DND-41 (cell line): ENCODE data around the gene ATP6V1B1.

Experiments used
- ATAC-seq: fragments of 200-7000 bp; cut with Tn5 transposase; 3 replicates; pipeline ENCODE4 v1.9.1; 2021; ENCODE audit warnings: low read depth; ENCODE audit not compliant: insufficient read depth
- DNase-seq: peaks from one replicate; pipeline ENCODE4 v3.0.0-alpha.2; 2020
- H2AFZ ChIP-seq: 2 replicates; pipeline ENCODE4 v1.6.0; 2012; ENCODE audit warnings: low read depth, low read length
- H3K27ac ChIP-seq: 2 replicates; pipeline ENCODE4 v1.5.1; 2012; ENCODE audit warnings: low read length, inconsistent platforms
- H3K27me3 ChIP-seq: fragments of 200-600 bp; sonication (generic); 2 replicates; pipeline ENCODE4 v1.6.0; 2012; ENCODE audit warnings: low read length, mild to moderate bottlenecking, inconsistent platforms; ENCODE audit not compliant: insufficient read depth, poor library complexity
- H3K36me3 ChIP-seq: 2 replicates; pipeline ENCODE4 v1.5.1; 2012; ENCODE audit warnings: low read length, inconsistent platforms; ENCODE audit not compliant: insufficient read depth
- H3K4me1 ChIP-seq: 2 replicates; pipeline ENCODE4 v1.5.1; 2012; ENCODE audit warnings: mild to moderate bottlenecking, low read length; ENCODE audit not compliant: insufficient read depth
- H3K4me2 ChIP-seq: 2 replicates; pipeline ENCODE4 v1.6.0; 2012; ENCODE audit warnings: mild to moderate bottlenecking, moderate library complexity, low read length, inconsistent platforms; ENCODE audit not compliant: insufficient read depth
- H3K4me3 ChIP-seq, 2 experiments: fragments of 200-600 bp in 1 of 2; shearing (Covaris generic) in 1 of 2; 2 replicates each; pipeline ENCODE4 v1.5.1; 2012 to 2016; ENCODE audit warnings: inconsistent platforms in 2 of 2, low read length in 2 of 2, mild to moderate bottlenecking in 2 of 2, low read depth in 1 of 2, moderate library complexity in 1 of 2
- H3K79me2 ChIP-seq: 2 replicates; pipeline ENCODE4 v1.6.0; 2012; ENCODE audit warnings: low read length, inconsistent platforms; ENCODE audit not compliant: insufficient read depth
- H3K9ac ChIP-seq: 2 replicates; pipeline ENCODE4 v1.6.0; 2012; ENCODE audit warnings: low read depth, mild to moderate bottlenecking, inconsistent platforms, low read length, moderate library complexity
- H3K9me3 ChIP-seq: 2 replicates; pipeline ENCODE4 v1.5.1; 2012; ENCODE audit warnings: low read length, moderate library complexity, mild to moderate bottlenecking, inconsistent platforms; ENCODE audit not compliant: insufficient read depth, severe bottlenecking
- H4K20me1 ChIP-seq: 2 replicates; pipeline ENCODE4 v1.6.0; 2012; ENCODE audit warnings: low read length; ENCODE audit not compliant: insufficient read depth
- EZH2 ChIP-seq: IDR thresholded peaks from 3 replicates; pipeline ENCODE4 v1.6.1; 2012; ENCODE audit warnings: borderline replicate concordance, low read depth, mild to moderate bottlenecking, moderate library complexity, low read length, inconsistent platforms; ENCODE audit not compliant: severe bottlenecking
- TF ChIP-seq, protein P1 (sequence below): IDR thresholded peaks from 2 replicates; pipeline ENCODE4 v1.5.1; 2012; ENCODE audit warnings: borderline replicate concordance, low read length, moderate library complexity, mild to moderate bottlenecking; ENCODE audit not compliant: poor library complexity, severe bottlenecking; ENCODE audit errors: extremely low read depth

Gene ATP6V1B1

GRCh38 chr2:70930371-70931329, 5.0 kb upstream of the ATP6V1B1 start:
- Histone ChIP-seq H4K20me1 (no peaks in the 10 kb centered on the region), H3K4me3 (no peak overlapping the region), H3K27me3 (no peaks in the 10 kb centered on the region), H3K27ac (no peak overlapping the region), H2AFZ (no peak overlapping the region), H3K36me3 (no peaks in the 10 kb centered on the region), H3K9ac (no peak overlapping the region), H3K9me3 (no peaks in the 10 kb centered on the region), H3K4me1 (no peaks in the 10 kb centered on the region), H3K4me2 (no peak overlapping the region), H3K79me2 (no peaks in the 10 kb centered on the region)
- TF ChIP-seq, protein P1, sequence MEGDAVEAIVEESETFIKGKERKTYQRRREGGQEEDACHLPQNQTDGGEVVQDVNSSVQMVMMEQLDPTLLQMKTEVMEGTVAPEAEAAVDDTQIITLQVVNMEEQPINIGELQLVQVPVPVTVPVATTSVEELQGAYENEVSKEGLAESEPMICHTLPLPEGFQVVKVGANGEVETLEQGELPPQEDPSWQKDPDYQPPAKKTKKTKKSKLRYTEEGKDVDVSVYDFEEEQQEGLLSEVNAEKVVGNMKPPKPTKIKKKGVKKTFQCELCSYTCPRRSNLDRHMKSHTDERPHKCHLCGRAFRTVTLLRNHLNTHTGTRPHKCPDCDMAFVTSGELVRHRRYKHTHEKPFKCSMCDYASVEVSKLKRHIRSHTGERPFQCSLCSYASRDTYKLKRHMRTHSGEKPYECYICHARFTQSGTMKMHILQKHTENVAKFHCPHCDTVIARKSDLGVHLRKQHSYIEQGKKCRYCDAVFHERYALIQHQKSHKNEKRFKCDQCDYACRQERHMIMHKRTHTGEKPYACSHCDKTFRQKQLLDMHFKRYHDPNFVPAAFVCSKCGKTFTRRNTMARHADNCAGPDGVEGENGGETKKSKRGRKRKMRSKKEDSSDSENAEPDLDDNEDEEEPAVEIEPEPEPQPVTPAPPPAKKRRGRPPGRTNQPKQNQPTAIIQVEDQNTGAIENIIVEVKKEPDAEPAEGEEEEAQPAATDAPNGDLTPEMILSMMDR = no peak
- DNase-seq (no peak), ATAC-seq (0 out of 3 replicates have a peak, but pooled peaks have one; percentile 39)

- DNase-seq (no peak), ATAC-seq (no peak)
- H3K27me3 ChIP-seq = no peaks in the 10 kb centered on the region
- H3K36me3 ChIP-seq = no peaks in the 10 kb centered on the region
- H3K9ac ChIP-seq = no peak overlapping the region
- H3K4me2 ChIP-seq = no peak overlapping the region
- no peaks in the 10 kb centered on the region for H3K79me2 ChIP-seq
- no peak overlapping the region for H2AFZ ChIP-seq
- no peaks in the 10 kb centered on the region for H3K9me3 ChIP-seq
- H3K4me3 ChIP-seq = no peak overlapping the region
- TF ChIP-seq EZH2 = no peak
- TF ChIP-seq, protein P1 = no peak
- no peak overlapping the region for H3K27ac ChIP-seq
- H4K20me1 ChIP-seq = 0 out of 2 replicates have a peak, but pooled peaks cover 1% of the 10 kb centered on the region
- no peaks in the 10 kb centered on the region for H3K4me1 ChIP-seq
These were observed 4.2 kb upstream of the ATP6V1B1 start for GRCh38 chr2:70931376-70932000.

- Histone ChIP-seq H3K79me2 (no peaks in the 10 kb centered on the region), H3K27ac (no peak overlapping the region), H3K36me3 (no peaks in the 10 kb centered on the region), H2AFZ (no peak overlapping the region), H3K4me1 (no peaks in the 10 kb centered on the region), H3K4me2 (no peak overlapping the region), H3K27me3 (no peaks in the 10 kb centered on the region), H4K20me1 (0 out of 2 replicates have a peak, but pooled peaks cover 3% of the 10 kb centered on the region), H3K9ac (no peak overlapping the region), H3K4me3 (no peak overlapping the region), H3K9me3 (no peaks in the 10 kb centered on the region)
- DNase-seq = no peak
- no peak for TF ChIP-seq EZH2
- TF ChIP-seq, protein P1 = no peak
- ATAC-seq = no peak
These were observed 3.0 kb upstream of the ATP6V1B1 start for GRCh38 chr2:70932631-70933230.
